Measurements from ENCODE around the gene ATAD3A.

Gene ATAD3A

GRCh38 chr1:1548591-1548990, 36.6 kb downstream of the ATAD3A start (continued):
- peak; percentile 55 for TF ChIP-seq ZFHX2 (tag by site-specific recombination; conservative IDR thresholded peaks at IDR 0.05)
- TF ChIP-seq REPIN1 (tag by site-specific recombination; IDR thresholded peaks at IDR 0.05; ENCODE audit: low read depth): no peak
- TF ChIP-seq, protein P1, sequence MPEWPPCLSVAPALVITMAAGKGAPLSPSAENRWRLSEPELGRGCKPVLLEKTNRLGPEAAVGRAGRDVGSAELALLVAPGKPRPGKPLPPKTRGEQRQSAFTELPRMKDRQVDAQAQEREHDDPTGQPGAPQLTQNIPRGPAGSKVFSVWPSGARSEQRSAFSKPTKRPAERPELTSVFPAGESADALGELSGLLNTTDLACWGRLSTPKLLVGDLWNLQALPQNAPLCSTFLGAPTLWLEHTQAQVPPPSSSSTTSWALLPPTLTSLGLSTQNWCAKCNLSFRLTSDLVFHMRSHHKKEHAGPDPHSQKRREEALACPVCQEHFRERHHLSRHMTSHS (tag by site-specific recombination; IDR thresholded peaks at IDR 0.05): no peak
- no peak for TF ChIP-seq ZNF292 (tag by site-specific recombination; IDR thresholded peaks at IDR 0.05; ENCODE audit: borderline replicate concordance, low read depth)
- TF ChIP-seq, protein P2, sequence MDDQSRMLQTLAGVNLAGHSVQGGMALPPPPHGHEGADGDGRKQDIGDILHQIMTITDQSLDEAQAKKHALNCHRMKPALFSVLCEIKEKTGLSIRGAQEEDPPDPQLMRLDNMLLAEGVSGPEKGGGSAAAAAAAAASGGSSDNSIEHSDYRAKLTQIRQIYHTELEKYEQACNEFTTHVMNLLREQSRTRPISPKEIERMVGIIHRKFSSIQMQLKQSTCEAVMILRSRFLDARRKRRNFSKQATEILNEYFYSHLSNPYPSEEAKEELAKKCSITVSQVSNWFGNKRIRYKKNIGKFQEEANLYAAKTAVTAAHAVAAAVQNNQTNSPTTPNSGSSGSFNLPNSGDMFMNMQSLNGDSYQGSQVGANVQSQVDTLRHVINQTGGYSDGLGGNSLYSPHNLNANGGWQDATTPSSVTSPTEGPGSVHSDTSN (CRISPR knock-in tag; IDR thresholded peaks at IDR 0.05): no peak
- TF ChIP-seq EGR2 (tag by site-specific recombination; IDR thresholded peaks at IDR 0.05; ENCODE audit: low read depth): peak; percentile 53
- no peak for TF ChIP-seq ZNF133 (tag by site-specific recombination; IDR thresholded peaks at IDR 0.05)
- TF ChIP-seq ZNF624 (tag by site-specific recombination; IDR thresholded peaks at IDR 0.05): no peak

DNA sequence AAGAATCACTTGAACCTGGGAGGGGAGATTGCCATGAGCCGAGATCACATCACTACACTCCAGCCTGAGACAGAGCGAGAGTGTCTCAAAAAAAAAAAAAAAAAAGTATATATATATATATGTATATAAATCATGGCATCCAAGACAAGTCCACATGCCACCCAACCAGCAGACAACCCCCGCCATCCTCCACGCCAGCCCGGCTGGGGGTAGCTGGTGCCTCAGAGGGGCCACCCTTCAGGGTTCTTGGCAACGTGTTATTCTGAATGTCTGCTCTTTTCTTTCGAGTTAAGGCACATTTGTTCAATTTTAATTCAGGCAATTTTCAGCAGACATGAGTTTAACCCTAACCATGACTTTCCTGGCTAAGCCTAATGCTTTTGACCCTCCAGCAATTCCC, 38.1 kb downstream of the ATAD3A start:
- no peak overlapping the region for H3K27ac ChIP-seq (ENCODE audit: extremely low read depth, low read depth, low read length)
- no peak overlapping the region for H3K4me3 ChIP-seq (ENCODE audit: low read depth, low read length)
- H3K4me1 ChIP-seq (ENCODE audit: control insufficient read depth, insufficient read depth, low read length): no peaks in the 10 kb centered on the region; the same call in 1 of the 2 replicates
- CTCF ChIA-PET: no interaction called here
- H3K36me3 ChIP-seq (ENCODE audit: control insufficient read depth in 2 of 2, insufficient read depth in 1 of 2, low read length in 2 of 2): peaks cover 4 to 52% of the 10 kb centered on the region in 2 experiments; a peak in 2 of 3 replicates
- no peak for TF ChIP-seq ATF2 (tag by site-specific recombination; IDR thresholded peaks at IDR 0.05; ENCODE audit: low read depth)
- no peak for TF ChIP-seq OSR2 (tag by site-specific recombination; IDR thresholded peaks at IDR 0.05)
- TF ChIP-seq EGR2 (tag by site-specific recombination; IDR thresholded peaks at IDR 0.05; ENCODE audit: low read depth): no peak
- no peak for TF ChIP-seq ZNF521 (tag by site-specific recombination; IDR thresholded peaks at IDR 0.05)
- TF ChIP-seq ZNF701 (tag by site-specific recombination; IDR thresholded peaks at IDR 0.05): no peak
- TF ChIP-seq MEIS1 (CRISPR knock-in tag; IDR thresholded peaks at IDR 0.05; ENCODE audit: borderline replicate concordance): no peak
- no peak for TF ChIP-seq ZNF280C (tag by site-specific recombination; IDR thresholded peaks at IDR 0.05)
- TF ChIP-seq ZNF214 (tag by site-specific recombination; IDR thresholded peaks at IDR 0.05; ENCODE audit: borderline replicate concordance): no peak
- TF ChIP-seq ZNF341 (tag by site-specific recombination; IDR thresholded peaks at IDR 0.05; ENCODE audit: low read depth): no peak
- TF ChIP-seq ZNF555 (tag by site-specific recombination; conservative IDR thresholded peaks at IDR 0.05): no peak
- POLR2A ChIA-PET: no interaction called here
- no peaks in the 10 kb centered on the region for H3K9me3 ChIP-seq (ENCODE audit: control insufficient read depth, insufficient read depth, low read depth, low read length)
